ENCODE measurements around the gene ENGASE. TPM values are rescaled to one million over a fixed set of nuclear protein-coding genes. Genes with fewer than 3 reads are reported as not detected.

The ENGASE gene
- total and polyA plus RNA-seq, 9 of the 15 experiments (the other 6 are each of a cell fraction or from before 2014, with no cell fraction given), result 0.06 to 45.5 (median 13.9) TPM

GRCh38 chr17:79065105-79065670 is 9.4 kb upstream of the ENGASE start (continued):
- TF ChIP-seq DEAF1 (CRISPR knock-in tag; IDR thresholded peaks at IDR 0.05) (peak; percentile 45; the same call in 1 of the 2 replicates), SLC30A9 (CRISPR knock-in tag; IDR thresholded peaks at IDR 0.05) (no peak), PHB (CRISPR knock-in tag; IDR thresholded peaks at IDR 0.05) (no peak), MXD1 (CRISPR knock-in tag; IDR thresholded peaks at IDR 0.05; ENCODE audit: borderline replicate concordance, poor library complexity, severe bottlenecking) (no peak), ZNF217 (CRISPR knock-in tag; IDR thresholded peaks at IDR 0.05) (no peak), ZBTB7A (IDR thresholded peaks at IDR 0.05; ENCODE audit: borderline replicate concordance, control insufficient read depth, low read depth, low read length) (no peak), BCLAF1 (IDR thresholded peaks at IDR 0.05; ENCODE audit: borderline replicate concordance in 1 of 2, control insufficient read depth in 1 of 2, low read depth in 2 of 2, low read length in 1 of 2) (no peak), ZC3H4 (CRISPR knock-in tag; IDR thresholded peaks at IDR 0.05; ENCODE audit: borderline replicate concordance) (no peak), ZBTB11 (CRISPR knock-in tag; IDR thresholded peaks at IDR 0.05) (no peak)
